IMR-90 (cell line): ENCODE results near the gene MCF2L. TPM values are rescaled to one million over a fixed set of nuclear protein-coding genes. Genes with fewer than 3 reads are reported as not detected.

Experiments
- ATAC-seq: fragments of 200-7000 bp; cut with Tn5 transposase; 2 replicates; pipeline ENCODE4 v1.9.1; 2020; ENCODE audit warnings: low read depth, mild to moderate bottlenecking, moderate library complexity
- BruUV-seq: library from RNA; stranded (reverse); fragments of 400-500 nt; replicated peaks from 2 replicates; lab custom pipeline; 2021; lab: Mats Ljungman, UMichigan
- CTCF ChIA-PET: fragments of 300-600 bp; formaldehyde crosslinking; extraction: SDS; loops from one replicate; lab custom pipeline; 2021; ENCODE audit warnings: antibody characterized with exemption; lab: Yijun Ruan, JAX
- POLR2A ChIA-PET: fragments of 300-600 bp; sonication (Branson Sonifier 250); formaldehyde crosslinking; loops from one replicate; lab custom pipeline; 2022; ENCODE audit warnings: antibody characterized with exemption; ENCODE audit not compliant: unreplicated experiment; lab: Charles Lee
- DNase-seq: peaks from one replicate; pipeline ENCODE4 v3.0.0; 2013
- H2AFZ ChIP-seq: replicated peaks from 2 replicates; pipeline ENCODE3; 2013; ENCODE audit warnings: low read length, mild to moderate bottlenecking; ENCODE audit not compliant: poor library complexity
- H2AK5ac ChIP-seq: 2 replicates; pipeline ENCODE4 v1.6.1; 2013; ENCODE audit warnings: low read depth, low read length, inconsistent platforms
- H2AK9ac ChIP-seq: replicated peaks from 2 replicates; pipeline ENCODE3; 2013; ENCODE audit warnings: mild to moderate bottlenecking, low read depth, low read length, moderate library complexity; ENCODE audit not compliant: poor library complexity
- H2BK120ac ChIP-seq: 2 replicates; pipeline ENCODE4 v1.6.1; 2013; ENCODE audit warnings: low read depth, low read length, inconsistent platforms
- H2BK15ac ChIP-seq: 3 replicates; pipeline ENCODE4 v1.6.1; 2013; ENCODE audit warnings: low read depth, low read length, inconsistent platforms
- H2BK20ac ChIP-seq: 2 replicates; pipeline ENCODE4 v1.6.1; 2013; ENCODE audit warnings: low read depth, mild to moderate bottlenecking, inconsistent platforms, low read length, moderate library complexity
- H2BK5ac ChIP-seq: 2 replicates; pipeline ENCODE4 v1.6.1; 2013; ENCODE audit warnings: mild to moderate bottlenecking, low read depth, low read length, inconsistent platforms; ENCODE audit not compliant: poor library complexity, severe bottlenecking
- H3K14ac ChIP-seq: replicated peaks from 2 replicates; pipeline ENCODE4 v1.6.1; 2013; ENCODE audit warnings: low read depth, low read length, inconsistent platforms
- H3K18ac ChIP-seq: 2 replicates; pipeline ENCODE4 v1.6.1; 2013; ENCODE audit warnings: low read depth, low read length, control low read depth
- H3K23ac ChIP-seq: 2 replicates; pipeline ENCODE4 v1.6.1; 2013; ENCODE audit warnings: low read depth, low read length, inconsistent platforms
- H3K27ac ChIP-seq: 2 replicates; pipeline ENCODE4 v1.5.1; 2013; ENCODE audit warnings: mild to moderate bottlenecking, control low read depth, low read length; ENCODE audit not compliant: insufficient read depth
- H3K27me3 ChIP-seq: 2 replicates; pipeline ENCODE4 v1.6.1; 2013; ENCODE audit warnings: low read length; ENCODE audit not compliant: control insufficient read depth, insufficient read depth
- H3K36me3 ChIP-seq: 2 replicates; pipeline ENCODE4 v1.6.1; 2013; ENCODE audit warnings: low read length, mixed read lengths; ENCODE audit not compliant: control insufficient read depth, insufficient read depth
- H3K4ac ChIP-seq: 2 replicates; pipeline ENCODE4 v1.6.1; 2013; ENCODE audit warnings: low read depth, low read length, inconsistent platforms
- H3K4me1 ChIP-seq: 2 replicates; pipeline ENCODE4 v1.6.1; 2013; ENCODE audit warnings: low read length, mixed read lengths; ENCODE audit not compliant: control insufficient read depth, insufficient read depth
- H3K4me2 ChIP-seq: 2 replicates; pipeline ENCODE4 v1.6.1; 2013; ENCODE audit warnings: low read depth, mild to moderate bottlenecking, control low read depth, low read length, moderate library complexity
- H3K4me3 ChIP-seq: 2 replicates; pipeline ENCODE4 v1.5.1; 2013; ENCODE audit warnings: low read depth, mild to moderate bottlenecking, control low read depth, low read length, moderate library complexity; ENCODE audit not compliant: insufficient read depth
- H3K56ac ChIP-seq: 2 replicates; pipeline ENCODE4 v1.6.1; 2013; ENCODE audit warnings: low read length, inconsistent platforms; ENCODE audit not compliant: insufficient read depth; ENCODE audit errors: extremely low read depth
- H3K79me1 ChIP-seq, 2 experiments: 2 replicates each; pipeline ENCODE4 v1.6.1; 2013; ENCODE audit warnings: low read length in 2 of 2, inconsistent platforms in 1 of 2, low read depth in 1 of 2
- H3K9ac ChIP-seq: 2 replicates; pipeline ENCODE4 v1.6.1; 2013; ENCODE audit warnings: low read depth, low read length, control low read depth
- H3K9me1 ChIP-seq: 2 replicates; pipeline ENCODE4 v1.6.1; 2013; ENCODE audit warnings: low read length, inconsistent platforms; ENCODE audit not compliant: insufficient read depth
- H3K9me3 ChIP-seq: 2 replicates; pipeline ENCODE4 v1.6.1; 2013; ENCODE audit warnings: low read length; ENCODE audit not compliant: control insufficient read depth, insufficient read depth
- H4K20me1 ChIP-seq: 2 replicates; pipeline ENCODE4 v1.6.1; 2013; ENCODE audit warnings: low read length, inconsistent platforms; ENCODE audit not compliant: insufficient read depth
- H4K5ac ChIP-seq: 2 replicates; pipeline ENCODE4 v1.6.1; 2013; ENCODE audit warnings: mild to moderate bottlenecking, low read depth, low read length, control low read depth
- H4K8ac ChIP-seq, 2 experiments: 2 replicates each; pipeline ENCODE4 v1.6.1; 2013; ENCODE audit warnings: low read depth in 2 of 2, low read length in 2 of 2, control low read depth in 1 of 2, inconsistent platforms in 1 of 2
- H4K91ac ChIP-seq: 2 replicates; pipeline ENCODE4 v1.6.1; 2013; ENCODE audit warnings: low read depth, low read length, inconsistent platforms; ENCODE audit not compliant: insufficient read depth
- WGBS, 2 experiments: methylation state at CpG; one replicate each; pipeline versions ENCODE4 v1.1.5 to v1.1.7; 2013; ENCODE audit warnings: missing lambda C conversion rate in 2 of 2; ENCODE audit not compliant: insufficient read length in 1 of 2; ENCODE audit errors: extremely low coverage in 2 of 2; 5-methylcytosine and 5-hydroxymethylcytosine counted together
- dilution Hi-C: fragments of 300-500 bp; cut with HindIII; formaldehyde crosslinking; loops from one replicate; pipeline ENCODE4 v1.14.3; 2018; ENCODE audit warnings: low sequenced_read_pairs; ENCODE audit not compliant: unreplicated experiment
- in situ Hi-C: fragments of 300-500 bp; cut with MboI; formaldehyde crosslinking; loops from 3 replicates; pipeline ENCODE4 v1.14.3; 2019; ENCODE audit warnings: low sequenced_read_pairs, inconsistent platforms, mixed read lengths
- intact Hi-C: fragments of 100-400 bp; cut with micrococcal nuclease; formaldehyde crosslinking; loops from 2 replicates; pipeline ENCODE4 v1.10.0; 2022
- polyA plus RNA-seq, 3 experiments: library from polyadenylated mRNA; depleted of rRNA; stranded (reverse); fragments of >200 nt; gene quantifications; 2 replicates each; pipeline ENCODE4 v1.2.3, GENCODE V29; 2012; ENCODE audit warnings: low replicate concordance in 1 of 3
- total RNA-seq: library from RNA; depleted of rRNA; stranded (reverse); fragments of >200 nt; gene quantifications from 2 replicates; pipeline ENCODE4 v1.2.3, GENCODE V29; 2012
- TF ChIP-seq, protein P1 (sequence below): fragments of 150-350 bp; IDR thresholded peaks from 2 replicates; pipeline ENCODE4 v1.6.1; 2016; ENCODE audit warnings: low read depth, mild to moderate bottlenecking, low read length, moderate library complexity, borderline replicate concordance

MCF2L gene
- total and polyA plus RNA-seq, 2 of the 4 experiments (the other 2 are of a cell fraction), result 0.18 TPM; not detected in 1

DNA sequence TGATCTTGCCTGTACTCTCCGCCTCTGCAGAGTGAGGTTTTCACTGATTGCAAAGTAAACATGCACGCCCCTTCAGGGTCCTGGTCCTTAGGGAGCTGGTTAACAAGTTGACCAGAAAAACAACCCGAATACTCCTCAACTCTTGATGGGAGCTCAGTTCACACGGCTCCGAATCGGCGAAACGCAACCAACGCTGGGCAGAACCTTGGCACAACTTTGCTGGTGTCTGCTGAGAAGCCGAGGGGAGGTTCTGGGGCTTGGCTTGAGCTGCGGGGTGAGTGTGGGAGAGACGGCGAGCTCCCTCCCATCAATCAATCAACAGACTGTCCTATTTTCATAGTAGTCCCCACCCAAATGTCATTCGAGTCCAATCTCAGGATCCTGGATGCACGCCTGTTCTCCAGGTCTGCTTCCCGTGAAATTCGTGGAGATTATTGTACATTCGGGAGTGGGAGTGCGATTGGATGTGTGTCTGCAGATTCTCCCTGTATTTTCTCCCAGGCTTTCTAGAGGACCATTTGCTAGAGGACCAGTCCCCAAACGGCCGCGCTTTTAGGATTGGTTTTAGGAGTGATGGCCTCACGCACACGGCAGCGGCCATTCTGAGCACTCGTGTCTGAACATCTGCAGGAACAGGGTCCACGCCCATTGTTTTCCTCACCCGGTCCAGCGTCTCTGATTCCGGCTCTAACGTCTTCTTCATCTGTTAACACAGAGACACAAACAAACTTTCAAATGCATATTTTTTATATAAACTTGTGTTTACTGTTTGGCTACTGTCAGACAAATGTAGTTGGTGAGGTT, 85.0 kb downstream of the MCF2L start:
- no peak for ATAC-seq
- Histone ChIP-seq H3K4ac (no peak overlapping the region), H2BK15ac (no peak overlapping the region), H3K14ac (no peak overlapping the region), H2BK20ac (no peak overlapping the region), H3K4me3 (no peak overlapping the region), H3K23ac (no peak overlapping the region), H2BK120ac (no peak overlapping the region), H4K91ac (no peak overlapping the region), H4K20me1 (no peaks in the 10 kb centered on the region; the same call in 1 of the 2 replicates), H4K5ac (no peak overlapping the region), H4K8ac (no peak overlapping the region), H3K4me1 (no peaks in the 10 kb centered on the region), H3K9me1 (no peaks in the 10 kb centered on the region), H3K27ac (no peak overlapping the region), H3K56ac (no peak overlapping the region), H3K36me3 (no peaks in the 10 kb centered on the region), H3K9me3 (peaks cover 5% of the 10 kb centered on the region; the same call in 1 of the 2 replicates), H3K9ac (no peak overlapping the region), H3K18ac (no peak overlapping the region), H2BK5ac (no peak overlapping the region), H2AFZ (no peak overlapping the region), H3K4me2 (no peak overlapping the region), H2AK9ac (no peak overlapping the region), H3K79me1 (no peaks in the 10 kb centered on the region), H3K27me3 (peaks cover 53% of the 10 kb centered on the region), H2AK5ac (no peak overlapping the region)
- in situ Hi-C loops, result no loop called here
- intact Hi-C loops, result no loop called here
- no TSS peak for BruUV-seq
- DNase-seq, result no peak
- POLR2A ChIA-PET, result no interaction called here
- WGBS, 2 experiments, result 87% methylated on average over 6 of the region's 31 CpGs; no CpG with 5 or more reads in 1 of the 2 experiments
- dilution Hi-C loops, result no loop called here
- TF ChIP-seq, protein P1, sequence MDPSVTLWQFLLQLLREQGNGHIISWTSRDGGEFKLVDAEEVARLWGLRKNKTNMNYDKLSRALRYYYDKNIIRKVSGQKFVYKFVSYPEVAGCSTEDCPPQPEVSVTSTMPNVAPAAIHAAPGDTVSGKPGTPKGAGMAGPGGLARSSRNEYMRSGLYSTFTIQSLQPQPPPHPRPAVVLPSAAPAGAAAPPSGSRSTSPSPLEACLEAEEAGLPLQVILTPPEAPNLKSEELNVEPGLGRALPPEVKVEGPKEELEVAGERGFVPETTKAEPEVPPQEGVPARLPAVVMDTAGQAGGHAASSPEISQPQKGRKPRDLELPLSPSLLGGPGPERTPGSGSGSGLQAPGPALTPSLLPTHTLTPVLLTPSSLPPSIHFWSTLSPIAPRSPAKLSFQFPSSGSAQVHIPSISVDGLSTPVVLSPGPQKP, result no peak
- CTCF ChIA-PET, result no interaction called here
